Measurements from ENCODE around the gene MAT2B. TPM values are rescaled to one million over a fixed set of nuclear protein-coding genes. Genes with fewer than 3 reads are reported as not detected.

MAT2B gene
- polyA plus RNA-seq, 1 of the 3 experiments (the other 2 are of a cell fraction) = 30.1 TPM

GRCh38 chr5:163509291-163509951, 4.0 kb downstream of the MAT2B start:
- Histone ChIP-seq H3K4me2 (peak overlapping the region; percentile 54), H3F3A (replicated peaks; ENCODE audit: insufficient read depth) (peaks cover 8% of the 10 kb centered on the region), H3K9ac (peak overlapping the region; percentile 8; the same call in 1 of the 2 replicates), H3K79me2 (ENCODE audit: insufficient read depth) (peaks cover 87% of the 10 kb centered on the region), H3K27ac (ENCODE audit: low read depth in 2 of 2, low read length in 1 of 2) (peak overlapping the region; percentile 38 to 50; a peak in 2 of 4 replicates), H4K20me1 (ENCODE audit: insufficient read depth) (peaks cover 63% of the 10 kb centered on the region), H2AFZ (ENCODE audit: low read depth) (no peak overlapping the region), H3K9me2 (no peaks in the 10 kb centered on the region), H3K9me3 (no peaks in the 10 kb centered on the region), H3K4me3 (ENCODE audit: low read depth in 2 of 2, low read length in 1 of 2) (peak overlapping the region; percentile 21 to 30; a peak in 3 of 4 replicates), H3K27me3 (ENCODE audit: insufficient read depth) (no peaks in the 10 kb centered on the region), H3K36me3 (replicated peaks in 1 of 2; ENCODE audit: control insufficient read depth in 1 of 2, insufficient read depth in 2 of 2, low read length in 1 of 2) (peaks cover 23 to 24% of the 10 kb centered on the region in 2 experiments), H3K4me1 (ENCODE audit: control insufficient read depth in 1 of 2, insufficient read depth in 2 of 2, low read depth in 1 of 2, low read length in 1 of 2) (peaks cover 15 to 26% of the 10 kb centered on the region in 2 experiments)
- TF ChIP-seq ELF1 (IDR thresholded peaks at IDR 0.05) = no peak
- peak; percentile 72 for TF ChIP-seq NFIC (IDR thresholded peaks at IDR 0.05; ENCODE audit: borderline replicate concordance)
- ChIA-PET CTCF (interaction anchor here (1.1 to 1.6 kb wide), 2 partner anchors 36 to 51 kb away, joined by 3 to 5 read pairs; no protein-coding TSS in a partner anchor), POLR2A (no interaction called here)
- DNase-seq = no peak
- 58% methylated on average over 7 of the region's 7 CpGs for WGBS (ENCODE audit: low lambda C conversion rate)

GRCh38 chr5:163512526-163512925, 7.1 kb downstream of the MAT2B start:
- H3K4me2 ChIP-seq = no peak overlapping the region
- H3K27ac ChIP-seq (ENCODE audit: low read depth in 2 of 2, low read length in 1 of 2) = no peak overlapping the region
- DNase-seq = no peak
- H4K20me1 ChIP-seq (ENCODE audit: insufficient read depth) = peaks cover 45% of the 10 kb centered on the region
- no peaks in the 10 kb centered on the region for H3K27me3 ChIP-seq (ENCODE audit: insufficient read depth)
- ChIA-PET CTCF (no interaction called here), POLR2A (no interaction called here)
- peaks cover 13 to 24% of the 10 kb centered on the region in 2 experiments for H3K4me1 ChIP-seq (ENCODE audit: control insufficient read depth in 1 of 2, insufficient read depth in 2 of 2, low read depth in 1 of 2, low read length in 1 of 2)
- peaks cover 78% of the 10 kb centered on the region for H3K79me2 ChIP-seq (ENCODE audit: insufficient read depth)
- WGBS (ENCODE audit: low lambda C conversion rate) = over 99% methylated on average over 5 of the region's 5 CpGs
- H3K4me3 ChIP-seq (ENCODE audit: low read depth in 2 of 2, low read length in 1 of 2) = no peak overlapping the region
- H3K9me2 ChIP-seq = no peaks in the 10 kb centered on the region
- H3K9me3 ChIP-seq = no peaks in the 10 kb centered on the region
- no peak overlapping the region for H2AFZ ChIP-seq (ENCODE audit: low read depth)
- H3K9ac ChIP-seq = no peak overlapping the region
- peaks cover 54% of the 10 kb centered on the region in 2 experiments for H3K36me3 ChIP-seq (replicated peaks in 1 of 2; ENCODE audit: control insufficient read depth in 1 of 2, insufficient read depth in 2 of 2, low read length in 1 of 2)
- peaks cover 7% of the 10 kb centered on the region for H3F3A ChIP-seq (replicated peaks; ENCODE audit: insufficient read depth)
- TF ChIP-seq MXI1 (IDR thresholded peaks at IDR 0.05; ENCODE audit: low read depth, low read length) (no peak), TAF1 (IDR thresholded peaks at IDR 0.05; ENCODE audit: borderline replicate concordance, low read depth, low read length) (no peak), GATA2 (CRISPR knock-in tag; IDR thresholded peaks at IDR 0.05) (no peak), USF2 (IDR thresholded peaks at IDR 0.05; ENCODE audit: borderline replicate concordance, low read depth, low read length) (no peak), RFX5 (IDR thresholded peaks at IDR 0.05; ENCODE audit: low read length) (no peak), NRF1 (IDR thresholded peaks at IDR 0.05; ENCODE audit: low read depth, low read length) (no peak), REST (IDR thresholded peaks at IDR 0.05; ENCODE audit: low read depth, low read length) (no peak), SIN3A (IDR thresholded peaks at IDR 0.05; ENCODE audit: borderline replicate concordance, low read depth, low read length) (no peak), ELF1 (IDR thresholded peaks at IDR 0.05) (no peak), CHD2 (IDR thresholded peaks at IDR 0.05; ENCODE audit: low read length, partially characterized antibody) (no peak), MAX (IDR thresholded peaks at IDR 0.05; ENCODE audit: low read depth) (no peak), CTCF (IDR thresholded peaks at IDR 0.05) (no peak), NFIC (IDR thresholded peaks at IDR 0.05; ENCODE audit: borderline replicate concordance) (no peak), ZBTB33 (IDR thresholded peaks at IDR 0.05; ENCODE audit: borderline replicate concordance, low read depth) (no peak), MEF2A (IDR thresholded peaks at IDR 0.05; ENCODE audit: borderline replicate concordance, low read depth) (no peak), GABPA (IDR thresholded peaks at IDR 0.05; ENCODE audit: low read depth) (no peak), EZH2phosphoT487 (IDR thresholded peaks at IDR 0.05; ENCODE audit: borderline replicate concordance, low read depth) (no peak), FOXJ3 (CRISPR knock-in tag; IDR thresholded peaks at IDR 0.05) (no peak)

Measured in SK-N-SH (cell line).